ENCODE results near the gene CAMK2G.

CAMK2G gene

DNA sequence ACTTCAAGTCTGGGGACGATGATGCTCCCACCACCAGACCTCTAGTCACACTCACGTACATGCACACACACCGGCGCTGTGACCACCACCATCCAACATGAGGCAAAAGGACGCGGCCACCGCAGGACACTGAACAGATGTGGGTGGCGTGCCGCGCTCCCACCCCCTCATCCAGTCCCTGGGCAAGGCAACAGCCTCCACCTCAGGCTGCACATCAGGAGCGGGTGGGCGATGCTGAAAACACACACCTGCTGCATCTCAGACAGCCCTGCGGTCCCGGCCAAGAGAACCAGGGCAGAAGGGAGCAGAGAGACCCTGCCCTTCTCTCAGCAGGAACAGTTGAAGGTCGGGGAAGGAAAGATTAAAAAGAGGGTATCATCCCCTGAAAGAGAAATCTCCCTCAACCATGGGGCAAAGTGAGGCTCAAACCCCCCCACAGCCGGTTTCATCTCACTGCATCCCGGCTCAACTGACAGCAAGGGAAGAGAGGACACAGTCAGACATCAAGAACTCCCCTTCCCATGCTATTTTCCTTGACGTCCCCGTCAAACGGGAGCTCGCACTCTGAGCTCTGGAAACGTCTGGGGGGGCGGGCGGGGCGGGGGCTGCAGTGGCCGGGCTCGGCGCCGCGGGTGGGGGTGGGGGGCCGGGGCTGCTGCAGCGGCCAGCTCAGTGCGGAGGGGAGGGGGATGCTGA is 1.1 kb downstream of the CAMK2G start:
- no peak for ATAC-seq (replicated peaks; ENCODE audit: extremely low read depth, poor library complexity, severe bottlenecking)
- DNase-seq (ENCODE audit: low spot score in 2 of 2), result no peak
- Mint-ChIP-seq H3K27ac (ENCODE audit: low read depth) (peak overlapping the region; percentile 50), H3K36me3 (ENCODE audit: insufficient read depth) (peaks cover 25% of the 10 kb centered on the region), H3K4me3 (peak overlapping the region; percentile 79), H3K4me1 (peaks cover 51% of the 10 kb centered on the region), H3K9me3 (no peaks in the 10 kb centered on the region), H3K27me3 (no peaks in the 10 kb centered on the region)

DNA sequence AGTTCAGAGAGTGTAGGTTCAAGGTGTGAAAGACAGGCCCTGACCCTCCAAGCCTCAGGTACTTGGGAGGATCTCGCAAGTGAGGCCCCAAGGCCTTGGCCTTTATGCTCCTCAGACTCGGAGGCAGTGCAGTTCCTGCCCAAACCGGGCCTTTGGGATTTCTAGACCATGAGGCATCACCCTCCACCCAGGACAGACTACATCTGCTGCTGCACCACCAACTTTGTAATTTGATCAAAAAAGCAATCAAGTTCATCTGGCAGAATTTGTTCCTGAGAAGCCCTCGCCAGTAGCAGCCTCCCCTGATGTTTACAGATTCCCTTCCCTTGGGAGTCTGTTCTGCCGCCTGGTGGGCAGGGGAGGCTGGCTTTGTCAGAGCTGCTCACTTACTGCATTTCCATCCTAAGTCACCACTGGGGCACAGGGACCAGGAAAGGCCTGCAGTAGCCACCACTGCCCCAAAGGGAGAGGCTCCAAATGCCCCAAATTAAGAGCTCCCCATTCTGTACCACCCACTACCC is 2.1 kb downstream of the CAMK2G start:
- ATAC-seq (replicated peaks; ENCODE audit: extremely low read depth, poor library complexity, severe bottlenecking), result no peak
- DNase-seq (ENCODE audit: low spot score in 2 of 2), result no peak
- Mint-ChIP-seq H3K4me3 (peak overlapping the region; percentile 79), H3K27ac (ENCODE audit: low read depth) (peak overlapping the region; percentile 50), H3K4me1 (peaks cover 62% of the 10 kb centered on the region), H3K36me3 (ENCODE audit: insufficient read depth) (peaks cover 26% of the 10 kb centered on the region), H3K27me3 (no peaks in the 10 kb centered on the region), H3K9me3 (no peaks in the 10 kb centered on the region)

DNA sequence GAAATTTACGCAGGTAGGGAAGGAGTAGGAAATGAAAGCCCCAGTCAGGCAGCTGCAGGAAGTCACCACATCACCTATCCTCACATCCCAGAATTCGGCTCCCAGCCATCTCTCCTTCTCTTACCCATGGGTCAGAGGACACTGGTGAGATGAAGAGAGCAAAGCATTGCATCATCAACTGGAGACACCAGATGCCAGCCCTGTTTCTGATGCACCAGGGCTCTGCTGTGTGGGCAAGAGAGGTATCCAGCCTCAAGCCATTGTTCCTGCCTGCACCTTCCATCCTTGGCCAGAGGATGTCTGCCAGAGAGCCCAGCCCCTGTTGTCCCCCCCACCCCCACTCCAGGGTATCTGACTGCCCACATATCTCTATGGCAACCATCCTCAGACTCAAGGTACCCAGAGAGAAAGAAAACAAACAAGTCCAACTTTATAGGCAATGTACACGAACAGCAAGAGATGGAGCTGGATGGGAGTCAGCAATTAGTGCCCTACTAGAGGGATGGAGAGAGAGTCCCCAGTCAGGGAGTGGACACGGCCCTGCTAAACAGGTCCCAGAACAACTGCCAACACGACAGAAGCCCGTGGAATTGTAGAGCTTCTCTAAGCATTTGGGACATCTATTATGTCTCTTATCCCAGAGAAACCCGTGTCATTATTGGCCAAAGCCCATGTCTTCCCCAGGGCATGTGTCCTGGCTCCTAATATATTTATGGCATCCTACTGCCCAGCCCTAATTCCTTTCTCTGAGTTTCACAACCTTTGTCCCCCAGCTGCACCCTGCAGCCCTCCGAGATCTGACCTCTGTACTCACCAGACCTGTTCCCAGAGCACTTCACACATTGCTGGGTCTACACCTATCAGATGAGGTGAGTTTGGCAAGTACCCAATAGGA is 2.8 kb downstream of the CAMK2G start:
- Mint-ChIP-seq H3K4me1 (peaks cover 69% of the 10 kb centered on the region), H3K36me3 (ENCODE audit: insufficient read depth) (peaks cover 26% of the 10 kb centered on the region), H3K27me3 (no peaks in the 10 kb centered on the region), H3K9me3 (no peaks in the 10 kb centered on the region), H3K27ac (ENCODE audit: low read depth) (peak overlapping the region; percentile 50), H3K4me3 (peak overlapping the region; percentile 79)
- no peak for DNase-seq (ENCODE audit: low spot score in 2 of 2)
- ATAC-seq (replicated peaks; ENCODE audit: extremely low read depth, poor library complexity, severe bottlenecking), result no peak

DNA sequence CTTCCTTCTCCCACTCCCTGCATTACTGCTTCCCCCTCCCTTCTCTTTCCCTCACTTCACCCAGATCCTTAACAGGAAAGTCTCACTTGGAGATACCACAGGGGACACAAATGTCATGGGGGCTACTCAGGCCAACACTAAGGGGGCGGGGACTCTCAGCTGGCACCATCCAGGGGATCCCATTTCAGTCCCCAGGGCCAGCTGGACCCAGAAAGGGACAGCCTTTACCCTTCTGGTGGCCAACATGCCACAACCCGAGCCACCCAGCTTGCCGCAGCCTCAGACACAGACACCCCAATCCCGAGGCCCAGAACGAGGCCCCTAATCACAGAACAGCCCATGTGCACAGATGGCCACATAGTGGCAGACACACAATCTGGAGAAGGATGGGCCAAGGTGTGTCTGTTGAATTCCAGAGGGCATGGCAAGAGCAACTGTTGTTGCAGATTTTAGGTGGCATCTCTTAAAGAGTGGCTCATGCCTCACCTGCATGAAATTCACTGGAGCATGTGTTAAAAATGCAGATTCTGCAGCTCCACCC is 5.6 kb downstream of the CAMK2G start:
- H3K4me3 Mint-ChIP-seq, result no peak overlapping the region
- no peaks in the 10 kb centered on the region for H3K9me3 Mint-ChIP-seq
- H3K4me1 Mint-ChIP-seq, result peaks cover 90% of the 10 kb centered on the region
- H3K27ac Mint-ChIP-seq (ENCODE audit: low read depth), result no peak overlapping the region
- peaks cover 22% of the 10 kb centered on the region for H3K36me3 Mint-ChIP-seq (ENCODE audit: insufficient read depth)
- H3K27me3 Mint-ChIP-seq, result no peaks in the 10 kb centered on the region
- ATAC-seq (replicated peaks; ENCODE audit: extremely low read depth, poor library complexity, severe bottlenecking) (no peak), DNase-seq (ENCODE audit: low spot score in 2 of 2) (no peak)

DNA sequence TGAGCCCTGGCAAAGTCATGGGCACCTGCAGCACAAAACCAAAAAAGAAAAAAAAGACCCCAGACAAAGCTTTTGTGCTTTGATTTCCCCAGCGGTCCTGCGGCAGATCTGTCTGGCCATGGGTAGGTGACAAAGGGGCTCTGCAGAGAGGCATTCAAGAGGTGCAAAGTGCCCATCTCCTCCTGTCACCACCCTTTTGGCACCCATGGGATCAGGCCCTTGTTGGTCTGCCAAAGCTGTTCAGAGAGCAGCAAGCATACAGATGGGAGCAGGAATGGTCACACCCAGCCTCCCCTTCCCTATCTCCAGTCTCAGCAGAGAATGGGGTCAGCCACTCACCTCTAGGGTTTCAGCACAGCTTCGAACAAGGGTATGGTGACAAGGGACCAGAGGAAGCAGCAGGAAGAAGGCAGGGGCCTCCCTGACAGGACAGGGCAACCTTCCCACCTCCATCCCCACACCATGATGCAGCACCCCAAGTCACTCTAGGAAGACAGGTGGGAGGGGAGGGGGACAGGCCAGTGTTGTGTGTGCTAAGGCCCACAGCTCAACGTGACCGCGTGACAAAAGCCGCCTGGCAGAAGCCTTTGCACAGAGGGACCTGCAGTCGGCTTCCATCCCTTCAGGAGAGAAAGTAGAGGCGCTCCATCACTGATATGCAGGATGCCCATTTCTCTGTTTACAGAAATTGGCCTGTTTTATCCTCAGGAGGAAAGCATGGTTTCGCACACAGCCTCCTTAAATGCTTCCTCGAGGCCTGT is 6.3 kb downstream of the CAMK2G start:
- Mint-ChIP-seq H3K4me1 (peaks cover 92% of the 10 kb centered on the region), H3K27ac (ENCODE audit: low read depth) (no peak overlapping the region), H3K36me3 (ENCODE audit: insufficient read depth) (peaks cover 19% of the 10 kb centered on the region), H3K27me3 (no peaks in the 10 kb centered on the region), H3K4me3 (no peak overlapping the region), H3K9me3 (no peaks in the 10 kb centered on the region)
- DNase-seq (ENCODE audit: low spot score in 2 of 2) (no peak), ATAC-seq (replicated peaks; ENCODE audit: extremely low read depth, poor library complexity, severe bottlenecking) (no peak)

DNA sequence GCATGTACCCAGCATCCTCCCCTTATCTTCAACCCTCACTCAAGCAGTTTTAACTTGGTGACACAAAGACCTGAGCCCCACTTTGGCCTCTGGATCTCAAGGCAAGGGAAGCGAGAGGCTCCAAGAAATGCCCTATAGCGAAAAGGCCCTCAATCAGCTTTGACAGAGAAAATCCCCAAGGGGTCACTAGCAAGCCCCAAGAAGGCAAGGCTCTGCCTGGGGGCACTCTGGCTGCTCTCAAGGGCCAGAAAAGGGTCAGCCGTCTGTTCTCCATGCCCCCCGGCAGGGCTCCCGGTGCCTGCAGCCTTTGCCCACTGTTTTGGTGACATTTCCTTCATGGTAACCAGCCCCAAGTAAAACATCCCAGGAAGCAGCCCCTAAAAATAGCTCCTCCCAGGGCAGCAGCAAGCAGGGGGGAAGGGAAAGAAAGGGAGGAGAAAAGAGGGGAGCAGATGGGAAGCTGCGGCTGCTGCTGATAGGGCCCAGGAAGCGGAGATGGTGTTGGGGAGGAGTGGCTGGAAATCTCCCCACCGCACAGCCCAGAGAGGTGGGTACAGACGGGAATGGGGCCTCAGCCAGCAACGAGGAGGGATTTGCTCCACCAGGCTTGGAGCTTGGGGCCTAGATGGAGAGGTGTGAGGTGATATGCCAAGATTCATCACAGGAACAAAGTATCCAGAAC is 7.1 kb downstream of the CAMK2G start:
- H3K27me3 Mint-ChIP-seq, result no peaks in the 10 kb centered on the region
- peaks cover 85% of the 10 kb centered on the region for H3K4me1 Mint-ChIP-seq
- peaks cover 12% of the 10 kb centered on the region for H3K36me3 Mint-ChIP-seq (ENCODE audit: insufficient read depth)
- H3K27ac Mint-ChIP-seq (ENCODE audit: low read depth), result peak overlapping the region; percentile 94
- no peak for ATAC-seq (replicated peaks; ENCODE audit: extremely low read depth, poor library complexity, severe bottlenecking)
- peak overlapping the region; percentile 84 for H3K4me3 Mint-ChIP-seq
- DNase-seq (ENCODE audit: low spot score in 2 of 2), result no peak
- H3K9me3 Mint-ChIP-seq, result no peaks in the 10 kb centered on the region

DNA sequence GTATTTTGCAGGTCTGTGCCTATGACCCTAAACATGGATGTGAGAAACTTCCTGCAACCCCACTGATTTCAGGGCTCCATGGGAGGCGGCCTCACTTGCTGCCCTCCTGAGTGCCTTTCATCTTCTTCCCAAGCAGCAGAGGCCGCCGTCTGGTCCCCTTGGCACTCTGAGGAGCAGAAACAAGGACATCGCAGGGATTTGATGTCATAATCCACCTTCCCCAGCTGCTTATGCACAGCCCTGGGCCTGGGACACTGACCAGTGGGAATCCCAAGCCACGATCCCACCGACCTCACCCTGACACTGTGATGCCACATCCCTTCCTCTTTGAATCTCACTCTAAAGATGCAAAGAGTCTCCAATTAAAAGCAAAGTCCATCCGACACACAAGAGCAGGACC is 7.7 kb downstream of the CAMK2G start:
- no peaks in the 10 kb centered on the region for H3K27me3 Mint-ChIP-seq
- H3K36me3 Mint-ChIP-seq (ENCODE audit: insufficient read depth), result peaks cover 12% of the 10 kb centered on the region
- H3K9me3 Mint-ChIP-seq, result no peaks in the 10 kb centered on the region
- H3K27ac Mint-ChIP-seq (ENCODE audit: low read depth), result peak overlapping the region; percentile 94
- ATAC-seq (replicated peaks; ENCODE audit: extremely low read depth, poor library complexity, severe bottlenecking) (no peak), DNase-seq (ENCODE audit: low spot score in 2 of 2) (no peak)
- peak overlapping the region; percentile 84 for H3K4me3 Mint-ChIP-seq
- peaks cover 78% of the 10 kb centered on the region for H3K4me1 Mint-ChIP-seq

DNA sequence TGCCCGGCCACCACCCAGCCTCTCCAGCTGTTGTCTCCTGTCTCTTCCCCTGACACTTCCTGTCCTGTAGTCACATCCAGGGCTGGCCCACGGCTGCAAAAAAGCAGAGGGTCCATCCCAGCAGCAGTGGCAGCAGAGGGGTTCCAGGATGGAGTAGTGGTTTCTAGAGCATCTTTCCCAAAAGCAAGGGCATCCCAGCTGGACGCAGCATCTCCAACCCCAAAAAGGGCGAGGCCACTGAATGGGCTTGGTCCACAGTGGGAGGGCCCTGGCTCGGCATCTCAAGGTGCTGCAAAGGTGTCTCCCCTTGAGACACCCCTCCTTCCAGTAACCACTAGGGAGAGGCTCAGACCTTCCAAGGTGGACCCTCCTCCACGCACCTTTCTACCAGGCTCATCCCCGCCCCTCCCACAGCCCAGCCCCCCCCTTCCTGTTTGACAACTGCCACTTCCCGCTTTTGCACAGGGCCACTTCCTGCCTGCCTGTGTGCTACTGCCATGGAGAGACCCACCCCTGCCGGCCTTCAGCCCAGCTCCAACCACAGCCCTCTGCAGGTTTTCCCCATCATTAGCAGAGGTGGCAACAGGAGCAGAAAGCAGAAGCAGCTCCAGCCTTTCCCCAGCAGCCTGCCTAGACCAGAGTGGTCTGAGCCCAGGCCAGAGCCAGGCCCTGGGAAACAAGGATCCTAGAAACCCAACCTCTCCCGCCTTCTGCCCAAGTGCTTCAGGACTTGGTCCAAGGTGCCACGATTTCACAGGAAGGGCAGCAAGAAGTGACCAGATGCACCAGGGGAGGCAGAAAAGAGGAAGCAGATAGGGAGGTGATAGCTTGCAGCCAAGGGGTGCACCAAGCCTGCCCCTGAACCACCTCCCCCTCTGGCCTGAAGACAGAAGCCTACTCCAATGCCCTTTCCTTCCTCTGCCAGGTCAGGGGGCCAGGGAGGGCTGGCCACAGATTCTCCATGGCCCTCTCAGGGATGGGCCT is 8.6 kb downstream of the CAMK2G start:
- ATAC-seq (replicated peaks; ENCODE audit: extremely low read depth, poor library complexity, severe bottlenecking) (peak; percentile 78), DNase-seq (ENCODE audit: low spot score in 2 of 2) (no peak)
- Mint-ChIP-seq H3K36me3 (ENCODE audit: insufficient read depth) (peaks cover 11% of the 10 kb centered on the region), H3K4me1 (peaks cover 72% of the 10 kb centered on the region), H3K4me3 (peak overlapping the region; percentile 84), H3K9me3 (no peaks in the 10 kb centered on the region), H3K27ac (ENCODE audit: low read depth) (peak overlapping the region; percentile 94), H3K27me3 (no peaks in the 10 kb centered on the region)

DNA sequence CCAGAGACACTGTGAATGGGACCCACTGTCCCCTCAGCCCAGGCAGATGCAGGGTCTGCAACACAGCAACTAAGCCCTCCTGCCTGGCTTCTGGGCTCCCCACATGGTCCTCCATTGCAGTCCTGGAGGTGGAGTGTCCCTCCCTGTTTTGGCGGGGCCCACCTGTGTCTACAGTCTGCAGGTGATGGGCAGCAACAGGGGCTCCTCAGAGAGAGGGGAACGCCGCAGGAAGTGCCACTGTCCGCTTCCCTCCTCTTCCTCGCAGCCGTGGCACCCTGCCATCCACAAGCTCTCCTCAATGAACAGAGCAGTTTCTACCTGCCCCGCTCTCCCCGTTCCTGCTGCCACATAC is 9.3 kb downstream of the CAMK2G start:
- Mint-ChIP-seq H3K36me3 (ENCODE audit: insufficient read depth) (peaks cover 15% of the 10 kb centered on the region), H3K27ac (ENCODE audit: low read depth) (peak overlapping the region; percentile 94), H3K4me3 (peak overlapping the region; percentile 84), H3K9me3 (no peaks in the 10 kb centered on the region), H3K27me3 (no peaks in the 10 kb centered on the region), H3K4me1 (peaks cover 70% of the 10 kb centered on the region)
- ATAC-seq (replicated peaks; ENCODE audit: extremely low read depth, poor library complexity, severe bottlenecking) (no peak), DNase-seq (ENCODE audit: low spot score in 2 of 2) (no peak)

DNA sequence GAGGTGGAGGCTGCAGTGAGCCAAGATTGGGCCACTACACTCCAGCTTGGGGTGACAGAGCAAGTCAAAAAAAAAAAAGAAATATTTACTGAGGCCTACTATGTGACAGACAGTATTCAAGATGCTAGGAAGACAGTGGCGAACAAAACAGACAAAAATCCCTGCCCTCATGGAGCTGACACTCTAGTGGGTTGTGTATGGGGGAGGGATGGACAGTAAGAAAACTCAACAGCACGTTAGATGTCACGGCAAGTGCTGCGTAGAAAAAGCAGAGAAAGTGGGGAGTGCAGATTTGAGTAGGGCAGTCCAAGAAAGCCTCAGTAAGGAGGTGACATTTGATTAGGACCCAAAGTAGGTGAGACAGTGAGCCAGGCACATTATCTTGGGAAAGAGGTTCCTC is 10.1 kb downstream of the CAMK2G start:
- ATAC-seq (replicated peaks; ENCODE audit: extremely low read depth, poor library complexity, severe bottlenecking) (no peak), DNase-seq (ENCODE audit: low spot score in 2 of 2) (no peak)
- no peaks in the 10 kb centered on the region for H3K27me3 Mint-ChIP-seq
- H3K27ac Mint-ChIP-seq (ENCODE audit: low read depth), result no peak overlapping the region
- peak overlapping the region; percentile 84 for H3K4me3 Mint-ChIP-seq
- H3K36me3 Mint-ChIP-seq (ENCODE audit: insufficient read depth), result peaks cover 15% of the 10 kb centered on the region
- peaks cover 72% of the 10 kb centered on the region for H3K4me1 Mint-ChIP-seq
- H3K9me3 Mint-ChIP-seq, result no peaks in the 10 kb centered on the region

Measured in central memory CD8-positive, alpha-beta T cell (primary cell).